Cerebellar cortex (tissue), 1 donor: Measurements from ENCODE around the gene BBOF1.
A peak's percentile ranks its signal among the peaks of the same experiment; 100 is the strongest.

Experiments
- DNase-seq: peaks from one replicate; pipeline ENCODE4 v3.0.0-alpha.2; 2015; ENCODE audit warnings: low spot score

The BBOF1 gene

GRCh38 chr14:74034572-74034971 is 15.4 kb downstream of the BBOF1 start:
- DNase-seq = no peak

GRCh38 chr14:74035556-74035955 is 16.4 kb downstream of the BBOF1 start:
- no peak for DNase-seq

- DNase-seq = peak; percentile 74
Measured at GRCh38 chr14:74038020-74038859, 19.1 kb downstream of the BBOF1 start.

GRCh38 chr14:74042296-74042695 is 23.1 kb downstream of the BBOF1 start:
- DNase-seq = no peak

DNA sequence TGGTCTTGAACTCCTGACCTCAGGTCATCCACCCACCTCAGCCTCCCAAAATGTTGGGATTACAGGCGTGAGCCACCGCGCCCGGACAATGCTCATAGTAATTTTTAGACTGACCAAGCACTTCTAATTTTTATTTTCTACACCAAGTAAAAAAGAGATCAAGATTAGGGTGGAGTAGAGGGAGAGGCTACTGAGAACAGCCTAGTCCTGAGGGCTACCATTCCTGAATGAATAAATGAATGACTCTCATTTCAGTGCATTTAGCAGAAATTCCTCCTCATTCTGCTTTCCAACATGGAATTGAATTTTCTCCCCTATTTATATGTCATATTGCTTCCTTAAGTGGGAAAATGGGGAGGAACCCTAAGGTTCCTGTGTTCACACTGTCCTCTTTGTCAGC is 26.4 kb downstream of the BBOF1 start:
- no peak for DNase-seq

GRCh38 chr14:74048281-74048680 is 29.1 kb downstream of the BBOF1 start:
- peak; percentile 25 for DNase-seq

DNA sequence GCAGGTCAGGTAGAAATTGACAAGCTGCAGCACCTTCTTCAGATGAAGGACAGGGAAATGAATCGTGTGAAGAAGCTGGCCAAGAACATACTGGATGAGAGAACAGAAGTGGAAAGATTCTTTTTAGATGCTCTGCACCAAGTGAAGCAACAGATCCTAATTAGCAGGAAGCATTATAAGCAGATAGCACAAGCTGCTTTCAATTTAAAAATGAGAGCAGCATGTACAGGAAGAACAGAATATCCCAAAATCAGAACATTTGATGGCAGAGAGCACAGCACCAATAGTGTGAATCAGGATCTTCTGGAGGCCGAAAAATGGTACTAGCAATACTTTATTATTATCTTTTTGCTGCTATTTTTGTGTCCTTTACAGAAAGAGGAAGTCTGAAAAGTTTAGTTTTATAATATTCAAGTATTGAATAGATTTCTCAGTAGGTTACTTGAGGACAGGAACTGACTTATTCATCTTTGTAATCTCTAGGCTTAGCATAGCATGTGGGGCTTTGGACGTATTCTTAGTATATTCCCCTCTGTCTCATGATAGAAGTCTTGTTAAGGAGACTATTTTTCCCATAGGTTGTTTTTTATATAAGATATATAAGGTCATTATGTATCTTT is 30.8 kb downstream of the BBOF1 start:
- DNase-seq = no peak

GRCh38 chr14:74062809-74063150 is 43.6 kb downstream of the BBOF1 start:
- DNase-seq = no peak

DNA sequence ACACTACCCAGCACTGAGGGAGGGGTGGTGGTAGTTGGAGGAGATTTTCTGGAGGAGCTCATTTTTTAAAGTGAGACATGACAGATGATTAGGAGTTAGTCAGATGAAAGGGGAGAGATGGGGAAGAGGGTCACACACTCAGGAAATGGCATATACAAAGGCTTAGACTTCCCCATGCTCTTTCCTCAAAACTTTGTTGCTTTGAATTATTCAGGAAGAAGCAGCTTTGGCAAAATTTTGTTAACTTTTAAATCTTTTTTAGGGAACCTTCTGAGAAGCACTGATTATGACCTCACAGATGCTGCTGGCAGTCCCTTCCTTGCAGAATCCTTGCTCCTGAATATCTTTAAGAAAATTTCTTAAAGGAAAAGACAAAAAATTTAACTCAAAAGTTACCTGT is 45.3 kb downstream of the BBOF1 start:
- DNase-seq = no peak

GRCh38 chr14:74064883-74065282 is 45.7 kb downstream of the BBOF1 start:
- DNase-seq = no peak

- DNase-seq = no peak
Measured at GRCh38 chr14:74065746-74066575, 46.8 kb downstream of the BBOF1 start.

GRCh38 chr14:74077401-74077800 is 58.3 kb downstream of the BBOF1 start:
- DNase-seq = no peak

DNA sequence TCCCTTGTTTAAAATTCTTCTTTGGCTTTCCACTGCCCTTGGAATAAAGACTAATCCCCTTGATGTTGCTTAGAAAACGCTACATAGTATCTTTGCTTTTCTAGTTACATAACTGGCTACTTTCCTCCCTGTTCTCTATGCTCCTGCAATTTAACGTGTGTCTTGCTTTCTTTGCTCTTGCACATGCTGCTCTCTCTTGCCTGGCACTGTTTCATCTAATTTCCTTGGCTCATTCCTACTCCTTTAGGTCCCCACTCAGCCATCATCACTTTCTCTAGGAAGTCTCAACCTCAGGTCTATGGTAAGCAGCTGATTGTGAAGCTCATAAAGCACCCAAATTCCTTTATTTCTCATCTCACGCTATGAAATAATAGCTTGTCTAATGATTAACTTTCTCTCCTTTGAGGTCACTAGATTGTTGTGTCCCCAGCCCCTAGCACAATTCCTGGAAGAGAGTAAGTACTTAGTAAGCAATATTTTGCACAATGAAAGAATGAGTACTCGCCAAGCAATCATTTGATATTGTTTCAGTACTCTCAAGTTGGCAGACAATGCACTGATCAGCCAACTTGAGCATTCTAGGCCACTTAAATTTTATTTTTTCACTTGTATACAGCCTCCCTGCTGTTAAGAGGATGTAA is 61.8 kb downstream of the BBOF1 start:
- no peak for DNase-seq

- no peak for DNase-seq
Measured at GRCh38 chr14:74081491-74081890, 62.3 kb downstream of the BBOF1 start.

DNA sequence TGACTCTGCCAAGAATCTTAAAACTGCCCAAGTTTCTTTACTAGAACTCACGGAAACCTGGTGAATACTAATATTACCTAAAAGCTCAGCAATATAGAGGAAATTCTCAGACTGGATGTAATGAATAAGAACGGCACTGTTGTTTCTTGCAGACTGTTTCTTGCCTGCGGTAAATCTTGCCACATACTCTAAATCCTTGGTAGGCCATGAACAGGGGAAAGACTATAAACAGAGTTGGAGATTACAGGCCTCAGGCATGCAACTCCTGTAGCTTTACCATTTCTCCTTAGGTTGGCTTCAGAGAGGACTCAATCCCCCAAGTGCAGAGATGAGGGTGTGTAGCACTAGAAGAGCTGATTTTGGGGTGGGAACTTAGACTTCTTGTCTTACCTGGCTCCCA is 64.0 kb downstream of the BBOF1 start:
- DNase-seq = no peak

- DNase-seq = no peak
Measured at GRCh38 chr14:74083784-74084276, 64.7 kb downstream of the BBOF1 start.

DNA sequence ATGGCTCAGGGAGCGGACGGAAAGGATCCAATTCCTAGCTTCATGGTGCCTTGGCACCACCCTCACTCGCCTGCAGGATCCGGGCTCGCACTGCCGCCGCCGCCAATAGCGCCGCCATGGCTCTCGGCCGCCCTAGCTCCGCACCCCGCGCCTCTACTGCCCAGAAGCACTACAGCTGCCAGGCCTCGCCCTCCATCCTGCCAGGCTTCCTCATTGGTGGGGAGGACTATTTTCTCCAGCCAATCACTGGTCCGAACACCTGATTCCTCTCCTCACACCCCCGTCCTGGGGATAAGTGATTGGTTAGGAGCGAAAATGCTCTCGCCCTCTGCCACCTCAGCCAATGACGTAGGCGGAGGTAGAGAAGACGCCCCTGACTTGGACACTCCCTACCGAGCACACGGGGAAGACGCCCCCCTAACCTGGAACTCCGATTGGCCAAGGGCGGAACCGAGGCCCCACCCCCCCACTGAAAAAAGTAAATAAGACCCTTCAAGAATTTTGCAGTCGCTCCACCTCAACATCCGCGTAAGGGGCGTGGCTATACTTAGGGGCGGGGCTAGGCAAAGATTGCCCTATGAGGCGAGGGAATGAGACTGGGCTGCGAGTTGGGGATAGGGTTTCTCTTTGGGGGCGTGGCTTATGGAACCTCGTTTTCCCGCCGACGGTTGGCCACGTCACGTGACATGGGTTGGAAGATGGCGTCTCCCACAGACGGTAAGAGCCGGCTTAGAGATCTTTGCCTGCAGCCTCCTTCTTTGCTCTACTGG is 65.3 kb downstream of the BBOF1 start, which contains the start of the genes ALDH6A1 and LIN52:
Gene ALDH6A1, minus strand, starts transcription at position 177 of the 770 bp plus-strand sequence. Its CDS starts 59 bp downstream, at position 118.
Gene LIN52, plus strand, starts transcription at position 680 of the 770 bp plus-strand sequence. Its CDS starts 19 bp downstream, at position 699.
- peak; percentile 100 for DNase-seq

GRCh38 chr14:74085047-74085637 is 66.0 kb downstream of the BBOF1 start:
- DNase-seq = no peak

GRCh38 chr14:74085828-74086227 is 66.7 kb downstream of the BBOF1 start:
- DNase-seq = no peak

GRCh38 chr14:74089251-74090020 is 70.3 kb downstream of the BBOF1 start:
- DNase-seq = no peak
